ENCODE measurements around the gene TMEM131L.

The TMEM131L gene

GRCh38 chr4:153622778-153623240 lies 156.6 kb downstream of the TMEM131L start:
- Histone ChIP-seq H3K9me3 (ENCODE audit: control insufficient read depth in 1 of 2, low read length in 2 of 2) (no peaks in the 10 kb centered on the region), H3K9ac (ENCODE audit: low read depth in 1 of 2, low read length in 2 of 2) (no peak overlapping the region), H3K4me1 (ENCODE audit: control insufficient read depth in 1 of 2, insufficient read depth in 2 of 2, low read length in 2 of 2) (no peaks in the 10 kb centered on the region), H3K36me3 (ENCODE audit: control insufficient read depth in 1 of 2, insufficient read depth in 2 of 2, low read length in 2 of 2) (peaks cover 7 to 19% of the 10 kb centered on the region in 2 donors), H3K27me3 (ENCODE audit: control insufficient read depth in 1 of 2, insufficient read depth in 2 of 2, low read length in 2 of 2) (no peaks in the 10 kb centered on the region), H3K27ac (ENCODE audit: low read depth, low read length) (no peak overlapping the region), H3K4me3 (ENCODE audit: low read depth in 1 of 2, low read length in 2 of 2) (no peak overlapping the region)

GRCh38 chr4:153623491-153623890 lies 157.3 kb downstream of the TMEM131L start:
- no peak overlapping the region for H3K9ac ChIP-seq (ENCODE audit: low read depth in 1 of 2, low read length in 2 of 2)
- no peak overlapping the region for H3K4me3 ChIP-seq (ENCODE audit: low read depth in 1 of 2, low read length in 2 of 2)
- peaks cover 7 to 24% of the 10 kb centered on the region in 2 donors for H3K36me3 ChIP-seq (ENCODE audit: control insufficient read depth in 1 of 2, insufficient read depth in 2 of 2, low read length in 2 of 2)
- H3K4me1 ChIP-seq (ENCODE audit: control insufficient read depth in 1 of 2, insufficient read depth in 2 of 2, low read length in 2 of 2), result no peaks in the 10 kb centered on the region
- H3K9me3 ChIP-seq (ENCODE audit: control insufficient read depth in 1 of 2, low read length in 2 of 2), result no peaks in the 10 kb centered on the region
- no peak overlapping the region for H3K27ac ChIP-seq (ENCODE audit: low read depth, low read length)
- no peaks in the 10 kb centered on the region for H3K27me3 ChIP-seq (ENCODE audit: control insufficient read depth in 1 of 2, insufficient read depth in 2 of 2, low read length in 2 of 2)

- H3K4me1 ChIP-seq (ENCODE audit: control insufficient read depth in 1 of 2, insufficient read depth in 2 of 2, low read length in 2 of 2), result no peaks in the 10 kb centered on the region
- H3K9me3 ChIP-seq (ENCODE audit: control insufficient read depth in 1 of 2, low read length in 2 of 2), result no peaks in the 10 kb centered on the region
- H3K27me3 ChIP-seq (ENCODE audit: control insufficient read depth in 1 of 2, insufficient read depth in 2 of 2, low read length in 2 of 2), result no peaks in the 10 kb centered on the region
- H3K4me3 ChIP-seq (ENCODE audit: low read depth in 1 of 2, low read length in 2 of 2), result no peak overlapping the region
- no peak overlapping the region for H3K27ac ChIP-seq (ENCODE audit: low read depth, low read length)
- peaks cover 7 to 32% of the 10 kb centered on the region in 2 donors for H3K36me3 ChIP-seq (ENCODE audit: control insufficient read depth in 1 of 2, insufficient read depth in 2 of 2, low read length in 2 of 2)
- no peak overlapping the region for H3K9ac ChIP-seq (ENCODE audit: low read depth in 1 of 2, low read length in 2 of 2)
These were observed 162.7 kb downstream of the TMEM131L start for GRCh38 chr4:153628796-153629315.

GRCh38 chr4:153629776-153630175 lies 163.6 kb downstream of the TMEM131L start:
- Histone ChIP-seq H3K4me3 (ENCODE audit: low read depth in 1 of 2, low read length in 2 of 2) (no peak overlapping the region), H3K9ac (ENCODE audit: low read depth in 1 of 2, low read length in 2 of 2) (no peak overlapping the region), H3K27ac (ENCODE audit: low read depth, low read length) (no peak overlapping the region), H3K9me3 (ENCODE audit: control insufficient read depth in 1 of 2, low read length in 2 of 2) (no peaks in the 10 kb centered on the region), H3K4me1 (ENCODE audit: control insufficient read depth in 1 of 2, insufficient read depth in 2 of 2, low read length in 2 of 2) (no peaks in the 10 kb centered on the region), H3K27me3 (ENCODE audit: control insufficient read depth in 1 of 2, insufficient read depth in 2 of 2, low read length in 2 of 2) (no peaks in the 10 kb centered on the region), H3K36me3 (ENCODE audit: control insufficient read depth in 1 of 2, insufficient read depth in 2 of 2, low read length in 2 of 2) (peaks cover 7 to 38% of the 10 kb centered on the region in 2 donors)

- Histone ChIP-seq H3K36me3 (ENCODE audit: control insufficient read depth in 1 of 2, insufficient read depth in 2 of 2, low read length in 2 of 2) (peaks cover 0 to 31% of the 10 kb centered on the region in 2 donors), H3K9ac (ENCODE audit: low read depth in 1 of 2, low read length in 2 of 2) (no peak overlapping the region), H3K27me3 (ENCODE audit: control insufficient read depth in 1 of 2, insufficient read depth in 2 of 2, low read length in 2 of 2) (no peaks in the 10 kb centered on the region), H3K27ac (ENCODE audit: low read depth, low read length) (no peak overlapping the region), H3K9me3 (ENCODE audit: control insufficient read depth in 1 of 2, low read length in 2 of 2) (no peaks in the 10 kb centered on the region), H3K4me3 (ENCODE audit: low read depth in 1 of 2, low read length in 2 of 2) (no peak overlapping the region), H3K4me1 (ENCODE audit: control insufficient read depth in 1 of 2, insufficient read depth in 2 of 2, low read length in 2 of 2) (no peaks in the 10 kb centered on the region)
These were observed 168.7 kb downstream of the TMEM131L start for GRCh38 chr4:153634738-153635353.

- Histone ChIP-seq H3K4me3 (ENCODE audit: low read depth in 1 of 2, low read length in 2 of 2) (no peak overlapping the region), H3K36me3 (ENCODE audit: control insufficient read depth in 1 of 2, insufficient read depth in 2 of 2, low read length in 2 of 2) (peaks cover 0 to 23% of the 10 kb centered on the region in 2 donors), H3K4me1 (ENCODE audit: control insufficient read depth in 1 of 2, insufficient read depth in 2 of 2, low read length in 2 of 2) (no peaks in the 10 kb centered on the region), H3K27ac (ENCODE audit: low read depth, low read length) (no peak overlapping the region), H3K9ac (ENCODE audit: low read depth in 1 of 2, low read length in 2 of 2) (no peak overlapping the region), H3K9me3 (ENCODE audit: control insufficient read depth in 1 of 2, low read length in 2 of 2) (no peaks in the 10 kb centered on the region), H3K27me3 (ENCODE audit: control insufficient read depth in 1 of 2, insufficient read depth in 2 of 2, low read length in 2 of 2) (no peaks in the 10 kb centered on the region)
These were observed 169.7 kb downstream of the TMEM131L start for GRCh38 chr4:153635846-153636245.

GRCh38 chr4:153637201-153637600 lies 171.0 kb downstream of the TMEM131L start:
- peaks cover 0 to 18% of the 10 kb centered on the region in 2 donors for H3K36me3 ChIP-seq (ENCODE audit: control insufficient read depth in 1 of 2, insufficient read depth in 2 of 2, low read length in 2 of 2)
- H3K4me3 ChIP-seq (ENCODE audit: low read depth in 1 of 2, low read length in 2 of 2), result no peak overlapping the region
- H3K27me3 ChIP-seq (ENCODE audit: control insufficient read depth in 1 of 2, insufficient read depth in 2 of 2, low read length in 2 of 2), result no peaks in the 10 kb centered on the region
- no peak overlapping the region for H3K27ac ChIP-seq (ENCODE audit: low read depth, low read length)
- no peaks in the 10 kb centered on the region for H3K4me1 ChIP-seq (ENCODE audit: control insufficient read depth in 1 of 2, insufficient read depth in 2 of 2, low read length in 2 of 2)
- H3K9ac ChIP-seq (ENCODE audit: low read depth in 1 of 2, low read length in 2 of 2), result no peak overlapping the region
- H3K9me3 ChIP-seq (ENCODE audit: control insufficient read depth in 1 of 2, low read length in 2 of 2), result no peaks in the 10 kb centered on the region

GRCh38 chr4:153638011-153638410 lies 171.9 kb downstream of the TMEM131L start:
- Histone ChIP-seq H3K9me3 (ENCODE audit: control insufficient read depth in 1 of 2, low read length in 2 of 2) (no peaks in the 10 kb centered on the region), H3K36me3 (ENCODE audit: control insufficient read depth in 1 of 2, insufficient read depth in 2 of 2, low read length in 2 of 2) (peaks cover 0 to 18% of the 10 kb centered on the region in 2 donors), H3K27ac (ENCODE audit: low read depth, low read length) (no peak overlapping the region), H3K4me3 (ENCODE audit: low read depth in 1 of 2, low read length in 2 of 2) (no peak overlapping the region), H3K9ac (ENCODE audit: low read depth in 1 of 2, low read length in 2 of 2) (no peak overlapping the region), H3K27me3 (ENCODE audit: control insufficient read depth in 1 of 2, insufficient read depth in 2 of 2, low read length in 2 of 2) (no peaks in the 10 kb centered on the region), H3K4me1 (ENCODE audit: control insufficient read depth in 1 of 2, insufficient read depth in 2 of 2, low read length in 2 of 2) (no peaks in the 10 kb centered on the region)

GRCh38 chr4:153638999-153639398 lies 172.8 kb downstream of the TMEM131L start:
- no peak overlapping the region for H3K27ac ChIP-seq (ENCODE audit: low read depth, low read length)
- no peaks in the 10 kb centered on the region for H3K27me3 ChIP-seq (ENCODE audit: control insufficient read depth in 1 of 2, insufficient read depth in 2 of 2, low read length in 2 of 2)
- no peaks in the 10 kb centered on the region for H3K4me1 ChIP-seq (ENCODE audit: control insufficient read depth in 1 of 2, insufficient read depth in 2 of 2, low read length in 2 of 2)
- no peak overlapping the region for H3K4me3 ChIP-seq (ENCODE audit: low read depth in 1 of 2, low read length in 2 of 2)
- H3K9me3 ChIP-seq (ENCODE audit: control insufficient read depth in 1 of 2, low read length in 2 of 2), result no peaks in the 10 kb centered on the region
- peaks cover 0 to 18% of the 10 kb centered on the region in 2 donors for H3K36me3 ChIP-seq (ENCODE audit: control insufficient read depth in 1 of 2, insufficient read depth in 2 of 2, low read length in 2 of 2)
- H3K9ac ChIP-seq (ENCODE audit: low read depth in 1 of 2, low read length in 2 of 2), result no peak overlapping the region

- Histone ChIP-seq H3K9ac (ENCODE audit: low read depth in 1 of 2, low read length in 2 of 2) (no peak overlapping the region), H3K27ac (ENCODE audit: low read depth, low read length) (no peak overlapping the region), H3K36me3 (ENCODE audit: control insufficient read depth in 1 of 2, insufficient read depth in 2 of 2, low read length in 2 of 2) (peaks cover 0 to 11% of the 10 kb centered on the region in 2 donors), H3K27me3 (ENCODE audit: control insufficient read depth in 1 of 2, insufficient read depth in 2 of 2, low read length in 2 of 2) (no peaks in the 10 kb centered on the region), H3K4me1 (ENCODE audit: control insufficient read depth in 1 of 2, insufficient read depth in 2 of 2, low read length in 2 of 2) (no peaks in the 10 kb centered on the region), H3K9me3 (ENCODE audit: control insufficient read depth in 1 of 2, low read length in 2 of 2) (peaks cover 0 to 4% of the 10 kb centered on the region in 2 donors), H3K4me3 (ENCODE audit: low read depth in 1 of 2, low read length in 2 of 2) (no peak overlapping the region)
These were observed 174.0 kb downstream of the TMEM131L start for GRCh38 chr4:153639833-153640802.
